Retinal pigment epithelial cell (primary cell): ENCODE results near the gene ZNF366.

ENCODE experiments used
- DNase-seq: peaks from one replicate; pipeline ENCODE4 v3.0.0-alpha.2; 2010; ENCODE audit warnings: low read depth
- H3K4me3 ChIP-seq: 2 replicates; pipeline ENCODE4 v1.5.1; 2011; ENCODE audit warnings: mild to moderate bottlenecking, low read length, control low read depth, moderate library complexity
- TF ChIP-seq, protein P1 (sequence below): conservative IDR thresholded peaks from 2 replicates; pipeline ENCODE4 v1.5.1; 2011; ENCODE audit warnings: low read depth, low read length, control low read depth, inconsistent platforms

Gene ZNF366

DNA sequence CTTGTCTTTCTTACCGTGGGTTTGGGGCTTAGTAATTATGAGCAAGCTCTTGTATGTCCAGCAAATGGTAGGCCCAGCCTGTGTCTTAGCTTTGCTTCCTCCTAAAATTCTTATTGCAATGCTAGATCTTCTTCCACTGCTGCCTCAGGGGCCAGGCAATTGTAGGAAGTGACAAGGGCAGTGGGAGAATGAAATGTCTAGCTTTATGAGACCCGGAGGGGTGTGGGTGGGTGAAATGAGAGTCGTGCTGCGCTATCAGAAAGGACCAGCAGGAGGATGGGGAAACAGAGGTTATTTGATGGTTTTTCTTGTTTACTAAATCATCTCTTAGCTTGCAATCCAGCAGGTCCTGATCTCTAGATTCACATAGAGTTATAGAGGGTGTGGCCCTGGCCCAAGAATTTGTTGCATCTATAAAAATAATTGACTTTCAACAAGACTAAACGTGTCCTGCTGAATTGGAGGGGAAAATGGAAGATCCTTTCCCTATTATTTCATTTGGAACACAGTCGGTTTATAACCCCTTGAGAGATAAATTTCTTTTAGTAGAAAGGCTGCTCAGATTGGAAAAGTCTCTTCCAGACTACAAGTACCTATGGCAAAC, 43.7 kb downstream of the ZNF366 start:
- no peak overlapping the region for H3K4me3 ChIP-seq
- TF ChIP-seq, protein P1, sequence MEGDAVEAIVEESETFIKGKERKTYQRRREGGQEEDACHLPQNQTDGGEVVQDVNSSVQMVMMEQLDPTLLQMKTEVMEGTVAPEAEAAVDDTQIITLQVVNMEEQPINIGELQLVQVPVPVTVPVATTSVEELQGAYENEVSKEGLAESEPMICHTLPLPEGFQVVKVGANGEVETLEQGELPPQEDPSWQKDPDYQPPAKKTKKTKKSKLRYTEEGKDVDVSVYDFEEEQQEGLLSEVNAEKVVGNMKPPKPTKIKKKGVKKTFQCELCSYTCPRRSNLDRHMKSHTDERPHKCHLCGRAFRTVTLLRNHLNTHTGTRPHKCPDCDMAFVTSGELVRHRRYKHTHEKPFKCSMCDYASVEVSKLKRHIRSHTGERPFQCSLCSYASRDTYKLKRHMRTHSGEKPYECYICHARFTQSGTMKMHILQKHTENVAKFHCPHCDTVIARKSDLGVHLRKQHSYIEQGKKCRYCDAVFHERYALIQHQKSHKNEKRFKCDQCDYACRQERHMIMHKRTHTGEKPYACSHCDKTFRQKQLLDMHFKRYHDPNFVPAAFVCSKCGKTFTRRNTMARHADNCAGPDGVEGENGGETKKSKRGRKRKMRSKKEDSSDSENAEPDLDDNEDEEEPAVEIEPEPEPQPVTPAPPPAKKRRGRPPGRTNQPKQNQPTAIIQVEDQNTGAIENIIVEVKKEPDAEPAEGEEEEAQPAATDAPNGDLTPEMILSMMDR, result no peak
- no peak for DNase-seq

DNA sequence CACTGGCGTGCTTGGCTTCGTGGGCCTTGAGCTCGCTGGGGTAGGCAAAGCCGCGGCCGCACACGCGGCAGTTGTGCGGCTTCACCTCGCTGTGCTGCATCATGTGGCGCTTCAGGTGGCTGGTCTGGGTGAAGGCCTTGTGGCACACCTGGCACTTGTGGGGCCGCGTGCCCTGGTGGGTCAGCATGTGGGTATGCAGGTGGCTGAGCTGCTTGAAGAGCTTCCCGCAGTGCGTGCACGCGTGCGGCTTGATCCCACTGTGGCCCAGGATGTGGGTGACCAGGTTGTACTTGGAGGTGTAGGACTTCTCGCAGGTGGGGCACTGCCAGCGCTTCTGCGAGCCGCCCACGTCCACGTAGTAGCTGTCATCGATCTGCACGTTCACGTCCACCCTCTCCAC, 46.8 kb downstream of the ZNF366 start:
- TF ChIP-seq, protein P1, result no peak
- DNase-seq, result no peak
- H3K4me3 ChIP-seq, result no peak overlapping the region

DNA sequence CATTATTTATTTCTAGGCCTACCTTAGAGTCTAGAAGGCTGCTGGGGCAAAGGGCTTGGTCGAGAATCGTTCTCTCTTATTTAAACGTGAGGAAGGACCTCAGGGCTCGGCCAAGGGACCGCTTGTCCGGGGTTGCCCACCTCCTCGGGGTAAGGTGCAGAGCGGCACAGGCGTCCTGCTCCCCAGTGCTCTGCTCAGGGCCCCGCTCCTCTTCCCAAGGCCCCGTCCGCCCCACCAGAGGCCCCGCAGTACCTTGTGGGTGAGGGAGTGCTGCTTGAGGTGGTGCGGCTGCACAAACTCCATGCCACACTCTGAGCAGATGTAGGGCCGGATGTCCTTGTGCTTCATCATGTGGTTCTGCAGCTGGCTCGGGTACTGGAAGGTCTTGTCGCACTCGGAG, 47.3 kb downstream of the ZNF366 start:
- TF ChIP-seq, protein P1, result no peak
- DNase-seq, result no peak
- no peak overlapping the region for H3K4me3 ChIP-seq

DNA sequence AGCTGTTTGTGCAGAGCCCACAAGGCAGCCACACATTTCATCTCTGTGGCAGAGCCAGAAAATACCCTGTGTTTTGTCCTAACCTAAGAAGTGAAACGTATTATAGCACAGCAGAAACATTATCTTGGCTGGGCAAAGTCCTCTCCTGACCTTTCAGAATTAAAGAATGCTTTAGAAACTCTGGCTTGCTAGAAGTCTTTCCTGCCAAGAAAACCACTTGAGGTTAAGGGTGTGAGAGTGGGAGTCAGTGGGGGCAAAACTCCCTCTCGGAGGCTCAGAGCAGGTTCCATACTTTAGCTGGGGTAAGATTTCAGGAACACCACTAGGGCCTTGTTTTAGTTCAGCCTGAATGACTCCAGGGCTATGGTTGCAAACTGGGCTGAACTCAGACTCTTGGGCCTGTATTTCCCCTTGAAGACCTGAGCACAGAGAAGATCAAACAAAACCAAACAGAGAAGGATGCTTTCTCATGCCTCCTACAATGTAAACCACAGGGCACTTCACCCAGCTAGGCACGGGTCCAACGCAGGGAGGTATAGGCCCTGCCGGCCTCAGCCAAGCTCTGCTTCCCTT, 48.0 kb downstream of the ZNF366 start:
- no peak for DNase-seq
- no peak overlapping the region for H3K4me3 ChIP-seq
- TF ChIP-seq, protein P1, result no peak

DNA sequence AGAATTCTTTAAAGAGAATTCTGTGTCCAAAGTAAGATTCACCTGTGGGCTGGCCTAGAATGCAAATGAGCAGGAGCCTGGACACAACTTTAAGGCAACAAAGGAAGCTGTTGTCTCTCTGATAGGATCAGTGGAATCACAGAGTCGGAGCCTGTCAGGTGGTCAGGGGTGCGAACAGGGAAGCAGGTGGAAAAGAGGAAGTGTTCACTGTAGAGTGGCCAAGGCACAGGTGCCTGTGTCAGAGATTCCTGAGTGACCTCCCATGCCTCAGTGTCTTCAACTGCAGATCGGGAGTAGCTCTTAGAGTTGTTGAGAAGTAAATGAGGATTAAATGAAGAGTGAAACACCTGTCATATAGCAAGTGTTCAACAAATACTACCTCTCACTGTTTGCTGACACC, 48.8 kb downstream of the ZNF366 start:
- TF ChIP-seq, protein P1, result no peak
- no peak overlapping the region for H3K4me3 ChIP-seq
- DNase-seq, result no peak

DNA sequence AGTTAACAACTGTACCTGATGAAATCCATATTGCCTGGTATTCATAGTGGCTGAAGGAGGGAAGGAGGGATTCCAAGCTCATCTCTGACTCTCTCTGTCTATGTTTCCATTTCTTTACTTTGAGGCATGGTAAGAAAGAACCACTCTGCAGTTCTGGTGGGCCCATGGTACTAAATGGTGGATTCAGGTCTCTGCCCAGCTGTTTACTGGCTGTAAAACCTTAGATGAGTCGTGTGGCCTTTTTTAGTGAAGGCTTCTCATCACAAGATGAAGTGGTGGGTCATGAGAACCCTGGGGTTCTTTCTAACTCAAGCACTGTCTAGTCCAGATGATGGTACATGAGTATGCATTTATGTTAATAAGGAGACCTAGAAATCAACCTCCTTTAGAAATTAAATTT, 49.7 kb downstream of the ZNF366 start:
- H3K4me3 ChIP-seq, result no peak overlapping the region
- TF ChIP-seq, protein P1, result no peak
- DNase-seq, result no peak

DNA sequence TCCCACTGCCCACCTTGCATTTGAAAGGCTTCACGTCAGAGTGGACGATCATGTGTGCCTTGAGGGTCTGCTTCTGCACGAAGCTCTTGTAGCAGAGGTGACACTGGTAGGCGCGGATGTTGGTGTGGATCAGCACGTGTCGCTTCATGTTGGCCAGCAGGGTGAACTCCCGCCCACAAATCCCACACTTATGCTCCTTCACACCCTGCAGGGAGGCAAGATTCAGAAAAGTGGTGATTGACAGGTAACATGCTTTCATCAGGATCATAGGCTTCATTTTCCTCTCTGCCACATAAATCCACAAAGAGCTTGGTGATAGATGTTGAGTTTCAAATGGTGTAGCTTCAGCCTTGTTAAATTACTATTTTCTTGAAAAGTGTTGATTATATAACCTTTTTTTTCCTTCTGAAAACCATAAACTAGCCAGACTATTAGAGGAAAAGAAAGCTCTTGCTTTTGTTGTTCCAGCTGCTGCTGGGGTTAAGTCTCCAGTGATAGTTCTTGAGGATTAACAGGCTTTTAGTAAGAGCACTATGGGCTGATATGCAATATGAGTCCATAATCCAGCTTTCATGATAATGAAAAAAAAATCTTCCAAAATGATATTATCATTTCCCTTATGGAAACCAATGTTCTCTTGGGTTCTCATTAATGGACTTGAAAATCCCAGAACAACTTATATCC, 50.7 kb downstream of the ZNF366 start:
- no peak overlapping the region for H3K4me3 ChIP-seq
- TF ChIP-seq, protein P1, result no peak
- DNase-seq, result no peak
